Gastrocnemius medialis (tissue), 4 donors: Measurements from ENCODE around the gene ADRM1.

Source experiments
- CTCF ChIP-seq, 5 experiments: fragments of 450-650 bp in 3 of 5; fragments of 200-600 bp in 2 of 5; sonication (generic) in 2 of 5; IDR thresholded peaks in 4 of 5; conservative IDR thresholded peaks in 1 of 5; 1 replicate in 4 of 5; 2 replicates in 1 of 5; pipeline ENCODE4 v1.5.1; 2016 to 2019; ENCODE audit warnings: antibody characterized with exemption in 5 of 5, mild to moderate bottlenecking in 3 of 5, moderate library complexity in 3 of 5
- POLR2A ChIP-seq, 2 donors: fragments of 450-650 bp; IDR thresholded peaks; one replicate each; pipeline ENCODE4 v1.6.1; 2017; ENCODE audit warnings: antibody characterized with exemption in 2 of 2, mild to moderate bottlenecking in 2 of 2, moderate library complexity in 2 of 2

GRCh38 chr20:62328684-62329388, 26.0 kb downstream of the ADRM1 start:
- no peak for TF ChIP-seq CTCF (IDR thresholded peaks at IDR 0.05 in 4 of 5, conservative IDR thresholded peaks at IDR 0.05 in 1 of 5)
- no peak for TF ChIP-seq POLR2A (IDR thresholded peaks at IDR 0.05)
